NCI-H1694 treated with DMSO at 0.1 percent for 48 hours (cell line): ENCODE results near the gene TRIO.

ENCODE experiments used
- DNase-seq: peaks from one replicate; lab custom pipeline; 2025; lab: John Stamatoyannopoulos, UW

Gene TRIO

GRCh38 chr5:14327624-14328023 is 184.5 kb downstream of the TRIO start:
- DNase-seq, result no peak

GRCh38 chr5:14328144-14328543 is 185.0 kb downstream of the TRIO start:
- no peak for DNase-seq

GRCh38 chr5:14330291-14330690 is 187.1 kb downstream of the TRIO start:
- no peak for DNase-seq

- no peak for DNase-seq
Observed at GRCh38 chr5:14330729-14331385, 187.7 kb downstream of the TRIO start.

GRCh38 chr5:14331386-14331781 is 188.2 kb downstream of the TRIO start:
- no peak for DNase-seq

- DNase-seq, result no peak
Observed at GRCh38 chr5:14332038-14332631, 189.0 kb downstream of the TRIO start.

GRCh38 chr5:14332746-14333145 is 189.6 kb downstream of the TRIO start:
- no peak for DNase-seq

GRCh38 chr5:14337593-14337992 is 194.5 kb downstream of the TRIO start:
- no peak for DNase-seq

- DNase-seq, result no peak
Observed at GRCh38 chr5:14339468-14339867, 196.3 kb downstream of the TRIO start.

- no peak for DNase-seq
Observed at GRCh38 chr5:14341571-14342230, 198.6 kb downstream of the TRIO start.

GRCh38 chr5:14342306-14342705 is 199.2 kb downstream of the TRIO start:
- no peak for DNase-seq

GRCh38 chr5:14343376-14343775 is 200.2 kb downstream of the TRIO start:
- no peak for DNase-seq

GRCh38 chr5:14347522-14347921 is 204.4 kb downstream of the TRIO start:
- DNase-seq, result peak; percentile 19

- DNase-seq, result no peak
Observed at GRCh38 chr5:14348142-14348541, 205.0 kb downstream of the TRIO start.

GRCh38 chr5:14349029-14349428 is 205.9 kb downstream of the TRIO start:
- DNase-seq, result no peak

- DNase-seq, result no peak
Observed at GRCh38 chr5:14351086-14351661, 208.0 kb downstream of the TRIO start.

- DNase-seq, result peak; percentile 85
Observed at GRCh38 chr5:14351845-14352712, 208.9 kb downstream of the TRIO start.

GRCh38 chr5:14353726-14354474 is 210.8 kb downstream of the TRIO start:
- DNase-seq, result no peak

GRCh38 chr5:14355391-14355790 is 212.2 kb downstream of the TRIO start:
- no peak for DNase-seq

- DNase-seq, result no peak
Observed at GRCh38 chr5:14356305-14356704, 213.2 kb downstream of the TRIO start.

GRCh38 chr5:14357441-14357840 is 214.3 kb downstream of the TRIO start:
- DNase-seq, result no peak
